RWPE1 (cell line): Measurements from ENCODE around the gene SEC14L1.

Experiments used
- CTCF ChIA-PET: fragments of 350-600 bp; sonication (Branson Sonifier 250); formaldehyde crosslinking; extraction: SDS; loops from one replicate; lab custom pipeline; 2021; lab: Yijun Ruan, JAX
- POLR2A ChIA-PET: fragments of 400-600 bp; formaldehyde crosslinking; extraction: SDS; loops from one replicate; lab custom pipeline; 2020; ENCODE audit warnings: antibody characterized with exemption; ENCODE audit not compliant: low non-redundant PET; lab: Yijun Ruan, JAX
- DNase-seq: peaks from one replicate; pipeline ENCODE4 v3.0.0; 2012; ENCODE audit warnings: low spot score
- H3K27ac ChIP-seq: fragments of 450-650 bp; 2 replicates; pipeline ENCODE4 v1.5.1; 2017
- CTCF ChIP-seq: fragments of 450-650 bp; conservative IDR thresholded peaks from 2 replicates; pipeline ENCODE4 v1.5.1; 2017; ENCODE audit warnings: low read depth, mild to moderate bottlenecking

The SEC14L1 gene

DNA sequence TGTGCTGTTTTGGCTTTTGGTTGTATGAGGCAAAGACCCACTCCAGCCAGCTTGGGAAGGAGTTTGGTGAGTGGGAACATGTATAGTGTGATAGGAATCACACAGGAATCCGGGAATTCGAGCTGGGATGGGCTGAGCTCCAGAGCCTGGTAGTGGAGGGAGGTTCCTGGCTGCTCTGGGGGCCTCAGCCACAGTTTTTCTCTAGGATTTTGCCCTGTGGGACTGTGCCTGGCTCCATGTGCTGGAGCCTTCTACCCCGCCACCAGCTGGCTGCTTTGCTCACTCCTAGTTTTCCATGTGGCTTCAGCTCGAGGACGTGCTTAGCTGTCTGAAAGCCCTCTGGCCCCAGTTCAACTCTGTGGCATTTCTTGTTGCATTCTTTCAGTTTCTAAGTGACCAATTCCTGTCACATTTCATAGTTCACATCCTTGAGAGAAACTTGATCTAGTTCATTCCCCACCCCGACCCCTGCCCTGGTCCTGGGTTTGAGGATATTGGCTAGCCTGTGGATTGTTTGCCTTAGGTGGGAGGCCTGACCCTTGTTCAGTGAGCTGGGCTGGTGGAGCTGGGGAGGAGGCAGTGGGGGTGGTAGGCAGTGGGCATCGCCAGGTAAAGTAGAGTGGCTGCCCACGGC lies 5.0 kb downstream of the SEC14L1 start:
- peak overlapping the region; percentile 69 for H3K27ac ChIP-seq
- DNase-seq = no peak
- ChIA-PET POLR2A (no interaction called here), CTCF (interaction anchor here (0.6 to 1.0 kb wide), 2 partner anchors 27 to 95 kb away, joined by 3 read pairs; no protein-coding TSS in a partner anchor)
- no peak for TF ChIP-seq CTCF

DNA sequence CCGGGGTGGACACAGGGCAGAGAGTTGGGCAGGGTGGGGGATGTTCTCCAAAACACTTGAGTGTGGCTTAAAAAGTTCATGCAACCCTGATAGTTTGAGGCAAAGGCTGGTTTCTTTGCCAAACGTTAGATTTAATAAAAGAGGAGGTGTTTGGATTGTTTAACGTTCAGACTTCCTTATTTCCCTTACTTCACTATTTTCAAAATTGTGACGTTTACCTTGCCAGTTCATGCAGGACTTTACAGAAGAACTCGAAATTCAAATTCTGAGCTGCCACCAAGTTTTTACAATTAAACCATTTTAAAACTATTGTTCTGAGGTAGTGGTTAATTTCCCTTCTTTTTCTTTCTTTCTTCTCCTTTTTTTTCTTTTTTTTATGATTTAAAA lies 5.5 kb downstream of the SEC14L1 start:
- ChIA-PET CTCF (no interaction called here), POLR2A (no interaction called here)
- DNase-seq = no peak
- no peak for TF ChIP-seq CTCF
- peak overlapping the region; percentile 69 for H3K27ac ChIP-seq

- no peak for DNase-seq
- ChIA-PET POLR2A (no interaction called here), CTCF (no interaction called here)
- no peak for TF ChIP-seq CTCF
- H3K27ac ChIP-seq = no peak overlapping the region
Observed at GRCh38 chr17:77146882-77147281, 6.1 kb downstream of the SEC14L1 start.

GRCh38 chr17:77147357-77147801 lies 6.6 kb downstream of the SEC14L1 start:
- DNase-seq = no peak
- POLR2A ChIA-PET = no interaction called here
- no peak for TF ChIP-seq CTCF
- CTCF ChIA-PET = no interaction called here
- H3K27ac ChIP-seq = no peak overlapping the region

DNA sequence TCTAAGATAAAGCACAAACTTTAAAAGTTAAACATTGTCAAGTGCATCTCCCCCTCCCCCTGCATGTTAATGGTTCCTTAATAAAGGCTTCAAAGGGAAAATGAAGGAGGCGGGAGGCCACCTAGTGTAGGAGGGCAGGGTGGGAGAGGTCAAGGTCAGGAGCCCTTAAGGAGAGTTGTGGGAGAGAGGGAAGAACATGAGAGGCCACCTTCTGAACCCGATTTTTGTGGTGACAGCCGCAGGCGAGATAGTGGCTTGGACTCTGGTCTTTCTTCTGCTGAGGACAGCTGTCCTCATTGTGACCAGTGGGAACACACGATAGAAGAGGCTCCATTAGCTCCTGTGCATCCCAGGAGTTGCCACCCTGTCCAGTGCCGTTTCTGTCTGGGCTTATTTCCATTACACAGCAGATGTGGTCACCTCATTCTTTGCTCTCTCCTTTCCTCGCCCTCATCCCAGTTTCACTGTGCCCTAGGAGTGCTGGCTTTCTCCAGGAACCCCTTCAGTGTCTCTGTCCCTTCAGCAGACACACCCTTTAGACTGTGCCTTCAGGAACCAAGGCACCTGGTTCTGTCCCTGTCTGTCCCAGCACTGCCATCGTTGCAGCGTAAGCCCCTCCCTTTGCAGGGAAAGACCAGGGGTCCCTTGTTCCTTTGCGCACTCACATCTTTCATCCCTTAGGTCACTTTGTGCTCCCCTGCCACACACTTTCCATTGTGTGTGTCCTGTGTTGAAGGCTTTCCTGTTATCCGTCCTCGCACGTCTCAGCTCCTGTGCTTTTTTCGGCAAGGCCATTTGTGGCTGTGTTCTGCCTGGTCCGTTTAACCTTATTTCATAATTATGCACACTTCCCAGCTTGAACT lies 7.5 kb downstream of the SEC14L1 start:
- DNase-seq = no peak
- CTCF ChIA-PET = no interaction called here
- TF ChIP-seq CTCF = no peak
- H3K27ac ChIP-seq = peak overlapping the region; percentile 37
- POLR2A ChIA-PET = no interaction called here

DNA sequence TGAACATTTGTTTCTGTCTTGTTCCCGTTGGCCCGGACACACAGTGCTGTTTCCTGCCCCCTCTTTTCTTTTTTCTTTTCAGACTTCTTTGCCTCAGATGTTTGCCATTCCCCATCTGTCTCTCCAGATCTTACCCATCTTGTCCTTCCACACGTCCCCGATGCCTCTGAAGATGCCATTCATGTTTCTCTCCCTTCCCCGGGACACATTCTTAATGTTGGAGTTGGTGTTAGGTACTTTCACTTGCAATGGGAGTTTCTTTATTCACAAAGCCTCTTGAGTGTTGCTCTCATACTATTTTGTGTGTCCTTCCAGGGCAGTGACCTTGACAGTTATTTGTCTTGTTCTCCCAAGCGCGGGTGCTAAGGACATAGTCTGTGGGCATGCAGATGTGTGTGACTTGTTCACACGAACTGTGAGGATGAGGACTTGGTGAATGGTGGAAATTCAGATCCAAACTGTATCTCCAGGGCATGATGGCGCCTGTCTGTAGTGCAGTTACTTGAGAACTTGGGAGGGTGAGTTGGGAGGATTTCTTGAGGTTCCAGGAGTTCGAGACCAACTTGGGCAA lies 8.3 kb downstream of the SEC14L1 start:
- DNase-seq = no peak
- POLR2A ChIA-PET = no interaction called here
- H3K27ac ChIP-seq = peak overlapping the region; percentile 37
- CTCF ChIA-PET = no interaction called here
- no peak for TF ChIP-seq CTCF
